Stimulated activated naive CD8-positive, alpha-beta T cell treated with anti-CD3 and anti-CD28 coated beads, Interleukin-15, Interleukin-2, amounts not matched to agents 100 U/mL and 50 U/mL, for 24 hours (primary cell): ENCODE data around the gene CALHM1.
"Not testable (repeated sequence)": the region's sequence is repeated elsewhere in the genome, so short reads cannot be mapped to it uniquely, and the experiment has no call there.

ENCODE experiments used
- ATAC-seq: fragments of 150-1000 bp; cut with Tn5 transposase; one replicate; pipeline ENCODE4 v1.10.0; 2021
- DNase-seq: peaks from one replicate; pipeline ENCODE4 v3.0.0; 2021

Gene CALHM1

GRCh38 chr10:103429647-103430046 is 29.1 kb downstream of the CALHM1 start:
- ATAC-seq: no peak
- no peak for DNase-seq

DNA sequence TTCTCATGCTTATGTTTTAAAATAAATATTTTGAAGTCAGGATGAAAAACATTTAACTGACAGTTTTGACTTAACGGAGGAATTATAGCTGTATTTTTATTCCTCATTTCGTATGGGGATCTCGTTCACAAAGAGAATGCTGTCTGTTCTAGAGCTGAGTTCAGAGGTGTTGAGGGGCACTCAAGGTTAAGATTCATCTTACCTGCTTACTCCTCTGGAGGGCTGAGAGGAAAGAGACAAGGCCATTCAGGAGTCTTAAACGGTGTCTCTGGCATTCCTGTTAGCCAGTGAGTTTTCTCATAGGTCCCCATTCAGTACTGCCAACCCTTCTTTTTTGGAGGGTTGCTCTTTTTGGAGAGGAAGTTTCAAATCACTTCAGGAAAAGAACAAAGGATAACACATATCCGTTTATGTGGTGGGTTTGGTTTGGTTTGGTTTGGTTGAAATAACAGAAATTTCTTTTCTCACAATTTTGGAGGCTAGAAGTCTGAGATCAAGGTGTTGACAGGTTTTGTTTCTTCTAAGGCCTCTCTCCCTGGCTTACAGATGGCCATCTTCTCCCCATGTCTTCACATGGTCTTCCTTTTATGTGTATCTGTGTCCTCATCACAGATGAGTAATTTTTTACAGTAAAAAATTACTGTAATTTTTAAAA is 29.6 kb downstream of the CALHM1 start:
- ATAC-seq: no peak
- no peak for DNase-seq

GRCh38 chr10:103427866-103428265 is 30.8 kb downstream of the CALHM1 start:
- ATAC-seq (no peak), DNase-seq (no peak)

GRCh38 chr10:103423748-103424147 is 35.0 kb downstream of the CALHM1 start:
- no peak for DNase-seq
- no peak for ATAC-seq

DNA sequence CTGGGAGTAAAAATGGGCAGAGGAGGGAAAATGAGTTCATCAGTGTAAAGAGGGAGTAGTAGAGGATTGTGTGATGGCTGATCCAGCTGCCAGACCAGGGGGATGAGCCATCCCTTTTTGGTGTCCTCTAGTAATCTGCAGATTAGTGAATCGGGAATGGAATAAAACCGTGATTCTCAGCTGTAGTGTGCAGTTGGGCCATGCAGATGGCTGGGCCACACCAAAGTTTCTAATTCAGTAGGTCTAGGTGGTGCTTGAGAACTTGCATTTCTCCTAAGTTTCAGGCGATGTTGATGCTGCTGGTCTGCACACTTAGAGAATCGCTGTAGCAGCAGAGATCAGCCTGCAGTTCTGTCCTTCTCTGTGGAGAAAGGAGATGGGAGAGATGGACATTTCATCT is 39.6 kb downstream of the CALHM1 start:
- no peak for DNase-seq
- no peak for ATAC-seq

DNA sequence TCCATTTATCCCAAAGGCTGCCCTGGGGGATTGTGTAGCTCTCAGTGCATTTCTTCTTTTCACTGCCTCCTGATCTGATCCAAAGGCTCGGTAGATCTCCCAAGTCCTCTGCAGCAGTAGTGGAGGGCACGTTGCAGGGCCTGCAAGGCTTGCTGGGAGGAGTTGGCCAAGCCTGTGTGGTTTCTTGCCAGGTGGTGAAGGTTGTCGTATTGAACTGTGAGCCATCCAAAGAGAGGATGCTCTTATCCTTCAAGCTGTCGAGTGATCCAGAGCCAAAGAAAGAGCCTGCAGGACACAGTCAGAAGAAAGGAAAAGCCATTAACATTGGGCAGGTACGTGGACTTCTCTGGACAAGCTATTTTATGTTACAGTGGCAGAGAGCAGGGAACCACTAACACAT is 41.1 kb downstream of the CALHM1 start:
- no peak for ATAC-seq
- DNase-seq: no peak

GRCh38 chr10:103417148-103417469 is 41.6 kb downstream of the CALHM1 start:
- not testable (repeated sequence) for ATAC-seq, DNase-seq

GRCh38 chr10:103416436-103417147 is 42.1 kb downstream of the CALHM1 start:
- no peak for ATAC-seq
- DNase-seq: peak; percentile 47

GRCh38 chr10:103415581-103415980 is 43.1 kb downstream of the CALHM1 start:
- DNase-seq (no peak), ATAC-seq (no peak)

DNA sequence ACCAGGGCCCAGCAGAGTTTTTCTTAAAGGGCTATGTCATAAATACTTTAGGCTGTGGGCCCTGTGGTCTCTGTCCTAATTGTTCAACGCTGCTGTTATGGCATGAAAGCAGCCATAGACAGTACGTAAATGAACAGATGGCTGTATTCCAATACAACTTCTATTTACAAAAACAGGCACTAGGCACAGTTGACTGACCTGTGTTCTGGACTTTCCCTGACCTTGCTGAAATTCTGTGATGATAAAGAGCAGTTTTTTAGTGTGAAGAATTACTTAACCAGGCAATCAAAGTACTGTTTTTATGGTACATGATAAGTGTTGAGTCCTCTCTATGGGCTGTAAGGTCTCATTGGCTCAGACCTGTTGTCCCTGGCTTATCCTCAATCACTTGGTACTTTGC is 45.1 kb downstream of the CALHM1 start:
- no peak for ATAC-seq

More for the DNA sequence above, 45.1 kb downstream of the CALHM1 start:
- DNase-seq: no peak
